ENCODE data around the gene ADGRF5.

DNA sequence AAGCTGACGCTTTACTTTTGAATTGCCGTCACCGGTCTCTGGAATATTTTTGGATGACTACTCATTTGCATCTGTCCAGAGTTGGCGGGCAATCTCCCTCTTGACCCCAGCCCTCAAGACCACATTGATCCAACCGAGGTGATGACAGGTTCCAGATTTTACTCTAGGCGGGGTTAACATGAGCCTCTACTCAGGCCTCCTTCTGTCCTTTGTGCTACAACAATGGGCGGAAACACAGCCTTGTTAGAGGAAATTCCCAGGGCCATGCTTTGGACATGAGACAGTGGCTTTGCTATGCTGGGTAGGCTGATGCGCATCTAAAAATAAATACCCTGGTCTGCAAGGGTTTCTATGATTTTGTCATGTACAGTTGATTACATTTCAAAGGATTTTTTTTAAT is 27.0 kb upstream of the ADGRF5 start:
- TF ChIP-seq, protein P1, sequence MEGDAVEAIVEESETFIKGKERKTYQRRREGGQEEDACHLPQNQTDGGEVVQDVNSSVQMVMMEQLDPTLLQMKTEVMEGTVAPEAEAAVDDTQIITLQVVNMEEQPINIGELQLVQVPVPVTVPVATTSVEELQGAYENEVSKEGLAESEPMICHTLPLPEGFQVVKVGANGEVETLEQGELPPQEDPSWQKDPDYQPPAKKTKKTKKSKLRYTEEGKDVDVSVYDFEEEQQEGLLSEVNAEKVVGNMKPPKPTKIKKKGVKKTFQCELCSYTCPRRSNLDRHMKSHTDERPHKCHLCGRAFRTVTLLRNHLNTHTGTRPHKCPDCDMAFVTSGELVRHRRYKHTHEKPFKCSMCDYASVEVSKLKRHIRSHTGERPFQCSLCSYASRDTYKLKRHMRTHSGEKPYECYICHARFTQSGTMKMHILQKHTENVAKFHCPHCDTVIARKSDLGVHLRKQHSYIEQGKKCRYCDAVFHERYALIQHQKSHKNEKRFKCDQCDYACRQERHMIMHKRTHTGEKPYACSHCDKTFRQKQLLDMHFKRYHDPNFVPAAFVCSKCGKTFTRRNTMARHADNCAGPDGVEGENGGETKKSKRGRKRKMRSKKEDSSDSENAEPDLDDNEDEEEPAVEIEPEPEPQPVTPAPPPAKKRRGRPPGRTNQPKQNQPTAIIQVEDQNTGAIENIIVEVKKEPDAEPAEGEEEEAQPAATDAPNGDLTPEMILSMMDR (conservative IDR thresholded peaks at IDR 0.05): no peak
- TF ChIP-seq ZFX (IDR thresholded peaks at IDR 0.05): no peak
